GM06990 (cell line): ENCODE measurements around the gene FCN1.

Experiments
- DNase-seq: peaks from one replicate; pipeline ENCODE4 v3.0.0-alpha.2; 2011; ENCODE audit not compliant: insufficient read length; ENCODE audit errors: extremely low read depth
- H3K27me3 ChIP-seq: replicated peaks from 2 replicates; pipeline ENCODE4 v1.6.0; 2011; ENCODE audit warnings: low read length; ENCODE audit not compliant: control insufficient read depth, insufficient read depth
- H3K36me3 ChIP-seq: 2 replicates; pipeline ENCODE4 v1.5.1; 2011; ENCODE audit warnings: low read length; ENCODE audit not compliant: control insufficient read depth, insufficient read depth
- H3K4me3 ChIP-seq: replicated peaks from 2 replicates; pipeline ENCODE4 v1.5.1; 2011; ENCODE audit warnings: low read depth, mild to moderate bottlenecking, control low read depth, low read length
- TF ChIP-seq, protein P1 (sequence below): IDR thresholded peaks from 2 replicates; pipeline ENCODE4 v1.5.1; 2011; ENCODE audit warnings: low read length, control low read depth, mild to moderate bottlenecking, inconsistent platforms; ENCODE audit not compliant: insufficient read depth, poor library complexity, severe bottlenecking

Gene FCN1

DNA sequence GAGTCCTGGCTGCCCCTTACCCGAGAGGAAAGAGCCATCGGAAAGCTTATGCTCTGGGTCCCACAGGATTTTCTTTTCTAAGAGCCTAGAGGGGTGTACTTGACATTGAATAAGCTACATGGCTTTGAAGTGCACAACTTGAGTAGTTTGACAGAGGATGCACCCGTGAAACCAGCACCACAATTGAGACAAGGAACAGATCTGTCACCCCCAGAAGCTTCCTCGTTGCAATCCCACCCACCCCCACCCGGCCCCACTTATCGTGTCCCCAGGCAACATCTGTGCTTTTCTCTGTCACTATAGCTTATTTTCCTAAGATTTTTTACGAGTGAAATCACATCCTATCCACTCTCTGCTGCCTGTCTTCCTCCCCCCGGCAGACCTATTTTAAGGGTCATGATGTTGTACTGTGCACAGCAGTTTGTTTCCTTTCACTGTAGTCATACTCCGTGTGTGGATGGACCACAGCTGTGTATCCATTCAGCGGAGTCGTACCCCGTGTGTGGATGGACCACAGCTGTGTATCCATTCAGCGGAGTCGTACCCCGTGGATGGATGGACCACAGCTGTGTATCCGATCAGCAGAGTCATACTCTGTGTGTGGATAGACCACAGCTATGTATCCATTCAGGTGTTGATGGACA is 45.9 kb downstream of the FCN1 start:
- Histone ChIP-seq H3K27me3 (no peaks in the 10 kb centered on the region), H3K4me3 (no peak overlapping the region), H3K36me3 (no peaks in the 10 kb centered on the region)
- TF ChIP-seq, protein P1, sequence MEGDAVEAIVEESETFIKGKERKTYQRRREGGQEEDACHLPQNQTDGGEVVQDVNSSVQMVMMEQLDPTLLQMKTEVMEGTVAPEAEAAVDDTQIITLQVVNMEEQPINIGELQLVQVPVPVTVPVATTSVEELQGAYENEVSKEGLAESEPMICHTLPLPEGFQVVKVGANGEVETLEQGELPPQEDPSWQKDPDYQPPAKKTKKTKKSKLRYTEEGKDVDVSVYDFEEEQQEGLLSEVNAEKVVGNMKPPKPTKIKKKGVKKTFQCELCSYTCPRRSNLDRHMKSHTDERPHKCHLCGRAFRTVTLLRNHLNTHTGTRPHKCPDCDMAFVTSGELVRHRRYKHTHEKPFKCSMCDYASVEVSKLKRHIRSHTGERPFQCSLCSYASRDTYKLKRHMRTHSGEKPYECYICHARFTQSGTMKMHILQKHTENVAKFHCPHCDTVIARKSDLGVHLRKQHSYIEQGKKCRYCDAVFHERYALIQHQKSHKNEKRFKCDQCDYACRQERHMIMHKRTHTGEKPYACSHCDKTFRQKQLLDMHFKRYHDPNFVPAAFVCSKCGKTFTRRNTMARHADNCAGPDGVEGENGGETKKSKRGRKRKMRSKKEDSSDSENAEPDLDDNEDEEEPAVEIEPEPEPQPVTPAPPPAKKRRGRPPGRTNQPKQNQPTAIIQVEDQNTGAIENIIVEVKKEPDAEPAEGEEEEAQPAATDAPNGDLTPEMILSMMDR = no peak
- no peak for DNase-seq

DNA sequence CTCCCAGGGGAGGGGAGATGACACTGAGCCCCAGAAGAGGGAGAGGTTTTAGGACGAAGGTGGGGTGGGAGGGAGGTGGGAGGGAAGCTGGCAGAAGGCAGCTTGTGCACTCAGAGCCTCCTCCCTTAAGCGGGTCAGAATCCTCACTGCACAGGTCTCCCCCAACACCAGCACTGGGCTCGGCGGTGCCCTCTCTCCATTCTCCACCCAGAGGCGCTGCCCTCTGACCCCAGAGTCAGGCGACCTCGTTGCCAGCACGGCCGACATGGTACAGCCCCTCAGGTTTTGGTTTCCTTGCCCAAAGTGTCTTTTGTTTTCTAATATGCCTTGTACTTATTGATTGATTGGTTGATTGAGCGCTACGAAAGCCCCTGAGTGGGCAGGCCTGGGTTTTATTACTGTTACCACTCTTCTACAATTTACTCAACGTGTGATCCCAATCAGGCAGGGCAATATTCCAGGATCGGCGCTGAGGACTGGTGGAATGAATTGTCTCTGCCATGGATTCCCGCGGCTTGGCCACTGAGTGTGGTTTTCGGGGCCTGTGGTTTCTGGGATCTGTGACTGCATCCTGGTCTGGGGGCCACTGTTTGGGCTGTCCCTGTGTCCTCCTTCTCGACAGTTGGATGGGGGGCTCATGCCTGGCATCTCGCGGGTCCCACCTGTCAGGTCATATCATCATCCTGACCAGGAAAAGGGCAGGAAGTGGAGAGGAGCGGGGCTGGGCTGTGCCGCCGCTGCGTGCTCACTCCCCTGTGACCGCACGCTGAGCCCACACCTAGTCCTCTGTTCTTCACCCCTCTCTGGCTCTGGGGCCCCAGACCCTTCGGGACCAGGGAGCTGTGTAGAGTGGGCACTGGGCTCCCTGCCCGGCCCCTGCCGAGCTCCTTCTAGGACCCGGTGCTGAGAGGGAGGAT is 46.7 kb downstream of the FCN1 start:
- Histone ChIP-seq H3K36me3 (no peaks in the 10 kb centered on the region), H3K4me3 (no peak overlapping the region), H3K27me3 (no peaks in the 10 kb centered on the region)
- DNase-seq = no peak
- TF ChIP-seq, protein P1 = no peak

DNA sequence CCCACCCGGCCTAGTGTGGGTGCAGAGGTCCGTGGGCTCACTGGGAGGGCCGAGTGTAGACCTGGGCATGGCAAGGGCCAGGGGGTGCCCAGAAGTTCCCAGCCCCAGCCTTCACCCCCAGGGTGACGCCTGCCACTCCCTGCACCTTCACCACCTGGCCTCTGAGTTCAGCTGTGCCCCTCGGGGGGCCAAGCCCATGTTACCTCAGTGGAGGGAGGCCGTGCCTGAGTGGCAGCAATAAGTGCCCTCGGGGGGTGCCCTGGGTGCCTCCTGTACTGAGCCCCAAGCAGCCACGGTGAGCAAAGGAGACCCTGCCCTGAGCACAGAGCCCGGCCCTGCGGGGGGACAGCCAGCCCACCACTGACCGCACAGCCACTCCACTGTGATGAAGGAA is 47.4 kb downstream of the FCN1 start:
- TF ChIP-seq, protein P1 = no peak
- no peaks in the 10 kb centered on the region for H3K27me3 ChIP-seq
- H3K4me3 ChIP-seq = no peak overlapping the region
- no peak for DNase-seq
- no peaks in the 10 kb centered on the region for H3K36me3 ChIP-seq

DNA sequence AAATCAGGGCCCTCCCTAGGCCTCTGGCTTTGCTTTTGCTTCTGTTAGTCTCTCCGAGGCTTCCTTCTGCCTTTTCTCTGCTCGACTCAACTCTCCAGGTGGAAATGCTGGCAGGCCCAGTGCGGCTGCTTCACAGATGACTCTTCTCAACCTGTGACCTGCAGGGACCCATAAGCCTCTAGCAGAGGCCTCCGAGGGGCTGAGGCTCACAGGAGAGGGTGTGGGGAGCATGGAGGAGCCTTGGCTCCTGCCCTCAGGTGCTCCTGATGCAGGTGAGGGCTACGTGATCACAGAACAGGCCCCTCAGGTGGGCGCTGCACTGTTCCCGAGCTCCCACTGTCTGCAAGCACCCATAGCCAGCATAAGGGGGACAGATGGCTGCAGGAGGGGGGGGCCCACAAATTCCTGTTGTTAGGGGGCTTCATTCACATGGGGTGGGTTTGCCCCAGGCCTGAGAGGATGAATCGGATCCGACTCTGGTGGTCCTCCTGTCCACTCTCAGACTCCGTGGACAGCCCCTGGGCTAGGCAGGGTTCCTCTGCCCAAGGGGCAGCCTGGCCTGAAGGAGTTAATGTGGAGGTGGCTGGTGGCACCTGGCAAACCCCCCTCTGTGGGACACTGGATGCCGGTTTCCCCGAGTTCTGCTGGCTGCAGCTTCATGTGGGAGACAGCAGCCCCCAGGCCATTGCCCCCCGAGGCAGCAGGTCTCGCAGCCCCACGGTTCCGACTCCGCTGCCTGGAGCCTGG is 48.0 kb downstream of the FCN1 start:
- H3K36me3 ChIP-seq = no peaks in the 10 kb centered on the region
- TF ChIP-seq, protein P1 = no peak
- no peak overlapping the region for H3K4me3 ChIP-seq
- DNase-seq = no peak
- no peaks in the 10 kb centered on the region for H3K27me3 ChIP-seq

DNA sequence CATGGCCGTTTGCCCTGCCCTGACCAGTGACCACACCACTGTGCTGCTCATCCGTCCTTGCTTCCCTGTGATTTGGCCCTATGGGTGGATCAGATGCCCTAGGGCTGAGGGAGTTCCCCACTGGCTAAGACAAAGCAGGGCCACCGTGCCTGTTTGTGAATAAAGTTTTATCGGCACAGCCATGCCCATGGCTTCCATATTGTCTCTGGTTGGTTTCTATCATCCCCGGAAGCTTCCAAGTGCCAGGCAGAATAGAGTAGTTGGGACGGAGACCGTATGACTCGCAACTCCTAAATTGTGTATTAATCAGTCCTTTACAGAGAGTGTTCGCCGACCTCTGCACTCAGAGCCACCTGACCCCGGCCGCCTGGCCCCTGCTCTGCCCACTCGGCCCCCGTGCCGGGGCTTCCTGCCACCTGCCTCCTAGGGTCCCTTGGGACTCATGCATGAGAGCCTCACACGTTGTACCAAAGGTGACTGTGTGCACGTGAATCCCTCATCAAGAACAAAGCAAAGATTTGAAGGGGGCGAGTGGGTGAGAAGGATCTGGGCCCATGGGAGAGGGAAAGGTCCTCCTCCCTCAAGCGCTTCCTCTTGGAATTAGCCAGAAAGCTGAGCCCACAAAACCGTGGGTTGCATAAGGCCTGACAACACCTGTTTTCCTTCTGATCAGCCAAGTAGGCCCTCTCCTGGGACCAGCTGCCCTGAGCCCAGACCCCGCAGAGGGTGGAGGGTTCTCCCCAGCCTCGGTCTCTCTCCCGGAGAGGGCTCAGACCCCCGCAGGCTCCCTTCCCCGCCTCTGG is 48.8 kb downstream of the FCN1 start:
- peak; percentile 27 for DNase-seq
- Histone ChIP-seq H3K4me3 (no peak overlapping the region), H3K36me3 (no peaks in the 10 kb centered on the region), H3K27me3 (no peaks in the 10 kb centered on the region)
- TF ChIP-seq, protein P1 = no peak
